IPS-18c (cell line): ENCODE results near the gene SALL1.

Source experiments
- H3K4me3 ChIP-seq: 2 replicates; pipeline ENCODE4 v1.7.0; 2013; ENCODE audit warnings: low read depth, mild to moderate bottlenecking, low read length, moderate library complexity; ENCODE audit not compliant: insufficient read depth
- H3K9me3 ChIP-seq: one replicate; pipeline ENCODE4 v1.6.1; 2013; ENCODE audit warnings: mild to moderate bottlenecking, low read length, moderate library complexity; ENCODE audit not compliant: control insufficient read depth, insufficient read depth

SALL1 gene

DNA sequence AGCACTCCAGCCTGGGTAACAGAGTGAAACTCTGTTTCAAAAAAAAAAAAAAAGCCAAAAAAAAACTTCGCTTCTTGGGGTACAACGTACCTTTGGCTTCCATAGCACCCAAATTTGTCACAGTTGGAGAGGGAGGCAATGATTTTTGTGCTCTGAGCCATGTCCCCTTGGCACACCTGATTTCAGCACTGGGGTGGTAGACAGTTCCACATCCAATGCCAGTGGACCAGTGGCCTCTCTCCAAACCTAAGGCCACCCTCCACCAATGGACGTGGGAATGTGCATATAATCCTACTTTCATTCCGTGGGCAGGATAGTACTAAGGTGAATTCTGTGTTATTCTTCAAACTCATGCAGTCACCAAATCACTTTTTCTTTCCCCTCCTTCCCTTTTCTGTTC is 47.5 kb downstream of the SALL1 start:
- Histone ChIP-seq H3K4me3 (no peak overlapping the region), H3K9me3 (no peaks in the 10 kb centered on the region)

- Histone ChIP-seq H3K4me3 (no peak overlapping the region), H3K9me3 (no peaks in the 10 kb centered on the region)
These were observed 53.3 kb downstream of the SALL1 start for GRCh38 chr16:51097729-51098128.

DNA sequence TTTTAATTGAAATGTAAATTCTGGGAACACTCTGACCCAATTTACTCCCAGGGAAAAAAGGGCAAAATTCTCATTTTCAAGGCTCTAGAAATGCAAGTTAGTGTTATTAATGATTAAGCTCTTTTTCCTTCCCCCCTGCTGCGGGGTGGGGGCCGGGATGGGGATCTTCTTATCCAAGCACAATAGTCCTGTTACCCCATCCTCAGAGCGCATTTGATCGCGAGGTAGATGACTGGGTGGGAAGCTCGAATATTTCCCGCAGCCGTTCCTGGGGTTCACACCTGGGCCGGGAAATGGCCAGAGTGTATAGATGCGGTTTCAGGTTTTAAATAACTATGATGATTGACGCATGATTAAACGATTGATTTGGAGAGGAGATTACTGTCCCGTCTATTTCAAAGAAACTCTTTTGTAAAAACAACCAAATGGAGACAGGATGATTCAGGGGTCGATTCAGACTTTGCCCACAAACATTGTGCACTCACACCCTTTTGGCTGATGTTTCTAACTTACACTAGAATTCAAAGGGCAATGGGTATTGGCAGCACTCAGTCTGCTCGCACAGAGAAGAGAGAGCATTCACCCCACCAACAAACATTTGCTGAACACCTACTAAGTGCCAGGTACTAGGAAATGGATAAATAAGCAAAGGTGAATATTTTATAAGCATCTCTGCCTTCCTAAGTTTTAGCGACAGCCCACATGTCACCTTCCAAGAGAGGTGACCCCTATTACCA is 55.0 kb downstream of the SALL1 start:
- Histone ChIP-seq H3K9me3 (no peaks in the 10 kb centered on the region), H3K4me3 (no peak overlapping the region)

DNA sequence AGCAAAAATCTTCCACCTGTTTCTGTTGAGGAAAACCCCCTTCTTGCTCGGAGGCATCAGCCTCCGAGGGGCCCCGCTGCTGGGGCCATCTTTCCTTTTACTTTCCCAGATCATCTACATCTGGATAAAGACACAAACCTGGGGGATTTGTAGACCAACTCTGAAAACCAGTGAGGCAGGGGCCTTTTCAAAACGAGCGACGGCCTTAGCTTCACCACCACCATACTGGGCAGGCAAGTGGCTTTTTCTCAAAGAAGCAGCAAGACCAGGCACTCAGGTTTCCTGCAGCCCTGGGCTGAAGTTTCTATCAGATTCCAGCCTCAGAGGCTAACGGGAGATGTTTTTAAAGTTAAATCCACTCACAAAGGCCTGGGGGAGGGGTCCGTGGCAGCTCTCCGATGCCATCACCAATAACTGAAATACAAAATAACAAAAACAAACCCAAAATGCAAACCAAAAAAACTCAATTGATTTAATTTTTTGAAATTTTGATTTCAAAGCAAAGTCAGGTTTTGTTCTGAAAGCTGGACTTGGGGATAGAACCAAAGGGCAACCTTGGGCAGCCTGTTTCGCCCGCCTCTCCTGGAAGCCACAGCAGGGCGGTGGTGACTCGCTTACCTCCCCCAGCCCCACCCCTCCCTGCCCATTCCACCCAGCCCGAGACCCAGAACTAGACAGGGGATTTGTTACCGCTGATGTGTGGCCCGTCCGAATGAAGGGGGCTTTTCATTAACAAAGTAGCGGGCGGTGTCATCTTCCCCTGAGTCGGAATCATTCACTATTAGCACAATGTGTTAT is 55.8 kb downstream of the SALL1 start:
- no peaks in the 10 kb centered on the region for H3K9me3 ChIP-seq
- H3K4me3 ChIP-seq: no peak overlapping the region

GRCh38 chr16:51093726-51094280 is 57.3 kb downstream of the SALL1 start:
- H3K4me3 ChIP-seq: no peak overlapping the region

More at GRCh38 chr16:51093726-51094280, 57.3 kb downstream of the SALL1 start:
- H3K9me3 ChIP-seq: no peaks in the 10 kb centered on the region
